Lower lobe of right lung (tissue), 2 donors: Measurements from ENCODE around the gene CMTM8. TPM values are rescaled to one million over a fixed set of nuclear protein-coding genes. Genes with fewer than 3 reads are reported as not detected.
A peak's percentile ranks its signal among the peaks of the same experiment; 100 is the strongest.

ENCODE experiments used
- ATAC-seq, 2 donors: fragments of 200-7000 bp; cut with Tn5 transposase; one replicate each; pipeline ENCODE4 v1.9.1; 2020 to 2022; ENCODE audit warnings: mild to moderate bottlenecking in 2 of 2, moderate library complexity in 2 of 2
- DNase-seq: peaks from one replicate; pipeline ENCODE4 v3.0.0-alpha.2; 2020
- H3K27ac ChIP-seq: fragments of 200-600 bp; one replicate; pipeline ENCODE4 v1.8.0; 2022
- H3K27me3 ChIP-seq: fragments of 200-600 bp; one replicate; pipeline ENCODE4 v1.8.0; 2022; ENCODE audit warnings: low read depth
- H3K36me3 ChIP-seq: fragments of 200-600 bp; one replicate; pipeline ENCODE4 v1.8.0; 2022; ENCODE audit warnings: mild to moderate bottlenecking
- H3K4me1 ChIP-seq: fragments of 200-600 bp; one replicate; pipeline ENCODE4 v1.8.0; 2022
- H3K4me3 ChIP-seq: fragments of 200-600 bp; one replicate; pipeline ENCODE4 v1.8.0; 2022; ENCODE audit warnings: mild to moderate bottlenecking
- H3K9me3 ChIP-seq: fragments of 200-600 bp; one replicate; pipeline ENCODE4 v1.8.0; 2022
- CTCF ChIP-seq: fragments of 200-600 bp; IDR thresholded peaks from one replicate; pipeline ENCODE4 v1.8.0; 2022; ENCODE audit warnings: antibody characterized with exemption, mild to moderate bottlenecking
- intact Hi-C: fragments of 100-400 bp; cut with DNase I; formaldehyde crosslinking; loops from one replicate; pipeline ENCODE4 v1.11.0; 2022
- total RNA-seq: library from RNA; stranded (reverse); fragmentation: NEBNext Ultra II Directional; extraction: Animal tissue kit (Norgen Biotek cat#: 25700); gene quantifications from one replicate; pipeline ENCODE4 v1.2.1, GENCODE V29; 2021
- donor health status: DM: no; HTN: yes; CAD: no; lungs with severe emphysema.

Gene CMTM8
- total RNA-seq, 1 donor from 2014 or later = 25.6 TPM

DNA sequence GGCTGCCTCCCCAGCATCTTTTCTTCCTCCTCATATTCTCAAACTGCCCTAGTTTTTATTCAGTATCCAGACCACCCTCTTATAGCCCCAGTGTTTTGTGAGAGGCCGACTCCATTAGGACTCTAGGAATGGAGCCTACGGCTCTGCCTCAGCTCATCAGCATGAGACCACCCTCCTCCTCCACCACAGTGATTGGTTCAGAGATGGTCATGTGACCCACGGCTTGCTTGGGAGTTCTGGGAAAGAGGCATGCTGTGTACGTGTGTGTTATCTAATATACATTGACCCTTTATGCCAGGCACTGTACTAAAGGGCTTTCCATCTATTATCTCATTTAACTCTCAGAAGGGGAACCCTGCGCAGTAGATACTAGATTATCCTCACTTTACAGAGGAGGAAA, 135.4 kb downstream of the CMTM8 start:
- intact Hi-C loops = no loop called here

GRCh38 chr3:32374788-32375595, 136.5 kb downstream of the CMTM8 start:
- TF ChIP-seq CTCF = peak; percentile 66
- no peak overlapping the region for H3K27ac ChIP-seq
- no peak overlapping the region for H3K4me3 ChIP-seq
- H3K36me3 ChIP-seq = peaks cover 5% of the 10 kb centered on the region
- intact Hi-C loops = no loop called here
- DNase-seq = no peak
- peak; percentile 72 to 82 for ATAC-seq
- no peaks in the 10 kb centered on the region for H3K4me1 ChIP-seq
- no peaks in the 10 kb centered on the region for H3K9me3 ChIP-seq
- H3K27me3 ChIP-seq = no peaks in the 10 kb centered on the region

More for the DNA sequence above, 135.4 kb downstream of the CMTM8 start:
- H3K36me3 ChIP-seq = peaks cover 5% of the 10 kb centered on the region
- no peaks in the 10 kb centered on the region for H3K27me3 ChIP-seq
- no peak overlapping the region for H3K4me3 ChIP-seq
- TF ChIP-seq CTCF = no peak
- DNase-seq = no peak
- peak in 1 of 2 donors; percentile 49 for ATAC-seq
- no peaks in the 10 kb centered on the region for H3K9me3 ChIP-seq
- H3K4me1 ChIP-seq = no peaks in the 10 kb centered on the region
- no peak overlapping the region for H3K27ac ChIP-seq

- H3K4me3 ChIP-seq = no peak overlapping the region
- no peaks in the 10 kb centered on the region for H3K27me3 ChIP-seq
- H3K4me1 ChIP-seq = no peaks in the 10 kb centered on the region
- no peaks in the 10 kb centered on the region for H3K9me3 ChIP-seq
- no peak for TF ChIP-seq CTCF
- ATAC-seq = no peak
- DNase-seq = no peak
- peaks cover 5% of the 10 kb centered on the region for H3K36me3 ChIP-seq
- H3K27ac ChIP-seq = no peak overlapping the region
- intact Hi-C loops = no loop called here
These were observed 137.1 kb downstream of the CMTM8 start for GRCh38 chr3:32375596-32375930.

DNA sequence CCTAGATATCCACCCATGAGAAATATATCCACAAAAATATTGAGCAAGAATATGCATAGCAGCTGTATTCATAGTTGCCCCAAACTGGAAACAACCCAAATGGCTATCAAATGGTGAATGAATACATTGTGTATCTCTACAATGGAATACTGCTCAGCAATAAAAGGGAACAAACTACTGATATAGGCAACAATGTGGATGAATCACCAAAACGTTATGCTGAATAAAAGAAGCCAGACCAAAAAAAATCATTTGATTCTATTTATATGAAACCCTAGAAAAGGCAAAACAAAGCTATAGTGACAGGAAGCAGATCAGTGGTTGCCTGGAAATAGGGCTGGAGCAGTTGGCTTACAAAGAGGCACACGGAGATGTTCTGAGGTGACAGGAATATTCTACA, 137.6 kb downstream of the CMTM8 start:
- intact Hi-C loops = no loop called here
- TF ChIP-seq CTCF = no peak
- Histone ChIP-seq H3K27ac (no peak overlapping the region), H3K4me1 (no peaks in the 10 kb centered on the region), H3K9me3 (no peaks in the 10 kb centered on the region), H3K4me3 (no peak overlapping the region), H3K27me3 (no peaks in the 10 kb centered on the region), H3K36me3 (peaks cover 5% of the 10 kb centered on the region)
- DNase-seq = no peak
- ATAC-seq = no peak

- Histone ChIP-seq H3K27ac (no peak overlapping the region), H3K27me3 (no peaks in the 10 kb centered on the region), H3K4me1 (no peaks in the 10 kb centered on the region), H3K36me3 (no peaks in the 10 kb centered on the region), H3K4me3 (no peak overlapping the region), H3K9me3 (no peaks in the 10 kb centered on the region)
- intact Hi-C loops = no loop called here
- ATAC-seq (no peak), DNase-seq (no peak)
- TF ChIP-seq CTCF = no peak
These were observed 141.5 kb downstream of the CMTM8 start for GRCh38 chr3:32379831-32380500.
